Retinal pigment epithelial cell (primary cell): Measurements from ENCODE around the gene RAF1.
"Not testable (repeated sequence)": the region's sequence is repeated elsewhere in the genome, so short reads cannot be mapped to it uniquely, and the experiment has no call there.

Experiments
- DNase-seq: peaks from one replicate; pipeline ENCODE4 v3.0.0-alpha.2; 2010; ENCODE audit warnings: low read depth
- H3K4me3 ChIP-seq: 2 replicates; pipeline ENCODE4 v1.5.1; 2011; ENCODE audit warnings: mild to moderate bottlenecking, low read length, control low read depth, moderate library complexity
- TF ChIP-seq, protein P1 (sequence below): conservative IDR thresholded peaks from 2 replicates; pipeline ENCODE4 v1.5.1; 2011; ENCODE audit warnings: low read depth, low read length, control low read depth, inconsistent platforms

RAF1 gene

DNA sequence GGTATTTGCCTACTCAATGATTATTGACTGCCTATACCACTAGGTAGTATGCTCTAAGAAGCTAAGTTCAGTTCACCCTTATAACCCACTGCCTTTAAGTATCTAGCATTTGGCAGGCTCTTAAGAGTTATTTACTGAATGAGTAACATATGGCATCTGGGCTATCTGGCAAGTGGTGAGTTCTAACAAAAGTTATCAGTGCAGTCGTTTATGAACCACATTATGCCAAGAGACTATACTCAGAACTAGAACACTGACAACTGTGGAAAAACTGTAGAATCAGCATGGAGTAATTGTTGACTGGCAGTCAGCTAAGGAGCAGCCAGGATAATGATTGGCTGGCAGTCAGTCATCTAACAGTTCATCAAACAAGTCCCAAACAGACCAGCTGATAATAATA lies 25.8 kb downstream of the RAF1 start:
- no peak overlapping the region for H3K4me3 ChIP-seq
- TF ChIP-seq, protein P1, sequence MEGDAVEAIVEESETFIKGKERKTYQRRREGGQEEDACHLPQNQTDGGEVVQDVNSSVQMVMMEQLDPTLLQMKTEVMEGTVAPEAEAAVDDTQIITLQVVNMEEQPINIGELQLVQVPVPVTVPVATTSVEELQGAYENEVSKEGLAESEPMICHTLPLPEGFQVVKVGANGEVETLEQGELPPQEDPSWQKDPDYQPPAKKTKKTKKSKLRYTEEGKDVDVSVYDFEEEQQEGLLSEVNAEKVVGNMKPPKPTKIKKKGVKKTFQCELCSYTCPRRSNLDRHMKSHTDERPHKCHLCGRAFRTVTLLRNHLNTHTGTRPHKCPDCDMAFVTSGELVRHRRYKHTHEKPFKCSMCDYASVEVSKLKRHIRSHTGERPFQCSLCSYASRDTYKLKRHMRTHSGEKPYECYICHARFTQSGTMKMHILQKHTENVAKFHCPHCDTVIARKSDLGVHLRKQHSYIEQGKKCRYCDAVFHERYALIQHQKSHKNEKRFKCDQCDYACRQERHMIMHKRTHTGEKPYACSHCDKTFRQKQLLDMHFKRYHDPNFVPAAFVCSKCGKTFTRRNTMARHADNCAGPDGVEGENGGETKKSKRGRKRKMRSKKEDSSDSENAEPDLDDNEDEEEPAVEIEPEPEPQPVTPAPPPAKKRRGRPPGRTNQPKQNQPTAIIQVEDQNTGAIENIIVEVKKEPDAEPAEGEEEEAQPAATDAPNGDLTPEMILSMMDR = no peak
- DNase-seq = no peak

DNA sequence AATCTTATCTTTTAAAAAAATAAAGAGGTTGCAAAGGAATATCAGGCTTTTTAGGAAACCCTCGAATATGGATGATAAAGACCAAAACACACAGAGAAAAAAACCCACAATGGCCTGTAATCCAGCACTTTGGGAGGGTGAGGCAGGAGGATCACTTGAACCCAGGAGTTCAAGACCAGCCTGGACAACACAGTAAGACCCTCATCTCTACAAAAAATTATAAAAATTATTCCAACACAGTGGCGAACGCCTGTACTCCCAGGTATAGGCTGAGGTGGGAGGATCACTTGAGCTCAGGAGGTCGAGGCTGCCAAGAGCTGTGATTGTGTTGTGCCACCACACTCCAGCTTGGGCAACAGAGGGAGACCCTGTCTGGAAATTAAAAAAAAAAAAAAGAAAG lies 30.8 kb downstream of the RAF1 start:
- no peak overlapping the region for H3K4me3 ChIP-seq
- TF ChIP-seq, protein P1 = no peak
- DNase-seq = no peak

DNA sequence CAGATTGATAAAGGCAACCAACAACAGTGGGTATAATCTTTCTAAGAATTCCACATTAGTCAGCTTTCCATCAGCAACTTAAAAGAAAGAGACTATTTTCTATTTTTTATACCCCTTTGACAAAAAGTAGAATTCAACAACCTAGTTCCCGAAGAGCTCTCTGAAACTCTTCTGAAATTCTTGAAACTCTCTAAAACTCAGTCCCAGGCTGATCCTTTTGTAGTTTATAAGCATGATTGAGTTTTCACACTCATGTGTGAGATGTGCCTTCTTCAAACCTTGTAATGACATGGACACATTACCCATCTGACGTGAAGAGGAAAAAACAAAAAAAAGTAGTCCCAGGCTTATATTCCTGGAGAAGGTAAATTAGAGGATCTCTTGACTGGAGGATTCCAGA lies 31.4 kb downstream of the RAF1 start:
- no peak overlapping the region for H3K4me3 ChIP-seq
- TF ChIP-seq, protein P1 = no peak
- DNase-seq = no peak

DNA sequence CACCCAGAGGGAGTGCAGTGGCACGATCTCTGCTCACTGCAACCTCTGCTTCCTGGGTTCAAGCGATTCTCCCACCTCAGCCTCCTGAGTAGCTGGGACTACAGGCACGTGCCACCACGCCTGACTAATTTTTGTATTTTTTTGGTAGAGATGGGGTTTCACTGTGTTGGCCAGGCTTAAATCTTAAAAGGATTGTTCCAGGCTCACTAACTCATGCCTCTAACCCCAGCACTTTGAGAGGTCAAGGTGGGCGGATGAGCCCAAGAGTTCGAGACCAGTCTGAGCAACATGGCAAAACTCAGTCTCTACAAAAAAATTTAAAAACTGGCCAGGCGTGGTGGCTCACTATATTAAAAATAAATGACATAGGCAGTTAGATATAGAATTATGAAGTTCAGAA lies 33.1 kb downstream of the RAF1 start:
- DNase-seq, H3K4me3 ChIP-seq: not testable (repeated sequence)

DNA sequence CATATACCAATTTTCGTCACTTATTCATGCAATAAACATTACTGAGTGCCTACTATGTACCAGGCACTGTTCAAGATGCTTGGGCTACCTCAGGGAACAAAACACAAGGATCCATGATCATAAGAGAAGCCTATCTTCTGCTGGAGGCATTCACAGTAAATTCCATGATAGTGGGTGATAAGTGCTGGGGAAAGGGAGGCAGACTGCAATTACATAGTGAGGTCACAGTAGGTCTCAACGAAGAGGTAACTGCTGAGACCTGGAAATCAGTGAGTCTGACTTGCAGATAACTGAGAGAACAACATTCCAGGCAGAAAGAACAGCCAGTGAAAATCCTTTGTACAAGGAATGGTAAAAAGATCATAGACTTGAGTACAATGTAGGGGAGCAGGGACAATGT lies 33.6 kb downstream of the RAF1 start:
- TF ChIP-seq, protein P1 = no peak
- DNase-seq = no peak
- H3K4me3 ChIP-seq = no peak overlapping the region

DNA sequence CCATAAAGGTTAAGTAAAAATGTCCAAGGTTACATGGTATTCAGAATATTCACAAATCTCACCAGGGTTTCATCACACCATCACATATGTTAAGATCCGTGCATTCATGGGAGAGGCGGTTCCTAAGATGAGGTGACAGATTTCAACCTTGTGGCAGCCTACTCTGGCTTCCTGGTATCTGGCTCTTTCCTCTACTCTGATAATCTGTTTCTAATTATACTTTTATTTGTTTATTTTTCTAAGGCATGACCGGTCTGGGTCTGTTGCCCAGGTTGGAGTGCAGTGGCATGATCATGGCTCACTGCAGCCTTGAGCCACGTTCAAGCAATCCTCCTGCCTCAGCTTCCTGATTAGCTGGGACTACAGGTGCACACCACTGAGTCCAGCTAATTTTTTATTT lies 34.4 kb downstream of the RAF1 start:
- DNase-seq = no peak
- TF ChIP-seq, protein P1 = no peak
- H3K4me3 ChIP-seq = no peak overlapping the region

DNA sequence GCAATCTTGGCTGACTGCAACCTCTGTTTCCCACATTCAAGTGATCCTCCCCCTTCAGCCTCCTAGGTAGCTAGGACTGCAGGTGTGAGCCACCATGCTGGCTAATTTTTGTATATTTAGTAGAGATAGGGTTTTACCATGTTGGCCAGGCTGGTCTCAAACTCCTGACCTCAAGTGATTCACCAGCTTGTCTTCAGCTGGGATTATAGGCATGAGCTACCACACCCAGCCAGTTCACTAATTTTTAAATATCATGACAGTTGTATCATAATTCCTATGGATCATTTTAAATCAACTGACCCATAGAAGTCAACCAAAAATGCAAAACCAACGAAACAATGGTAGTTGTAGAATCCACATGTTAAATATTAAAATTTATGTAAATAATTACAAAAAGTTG lies 35.1 kb downstream of the RAF1 start:
- TF ChIP-seq, protein P1 = no peak
- no peak overlapping the region for H3K4me3 ChIP-seq
- DNase-seq = no peak

DNA sequence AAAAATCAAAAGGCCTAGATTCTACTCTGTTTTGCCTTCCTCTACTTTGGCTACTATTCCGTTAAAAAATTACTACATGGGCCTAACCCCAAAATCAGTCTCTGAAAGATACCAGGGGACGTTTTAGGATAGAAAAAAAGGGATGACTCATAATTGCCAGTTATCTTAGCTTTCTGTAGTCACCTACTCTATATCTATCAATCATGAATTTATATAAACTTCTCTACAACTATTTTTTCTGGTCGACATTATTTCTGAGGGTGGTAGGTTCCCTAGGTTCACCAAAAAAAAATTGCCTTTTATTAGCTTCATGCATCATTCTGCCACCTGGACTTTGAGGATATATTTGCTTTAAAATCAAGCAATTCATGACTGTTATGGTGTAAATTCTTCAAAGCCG lies 36.5 kb downstream of the RAF1 start:
- no peak for DNase-seq
- TF ChIP-seq, protein P1 = no peak
- H3K4me3 ChIP-seq = no peak overlapping the region

DNA sequence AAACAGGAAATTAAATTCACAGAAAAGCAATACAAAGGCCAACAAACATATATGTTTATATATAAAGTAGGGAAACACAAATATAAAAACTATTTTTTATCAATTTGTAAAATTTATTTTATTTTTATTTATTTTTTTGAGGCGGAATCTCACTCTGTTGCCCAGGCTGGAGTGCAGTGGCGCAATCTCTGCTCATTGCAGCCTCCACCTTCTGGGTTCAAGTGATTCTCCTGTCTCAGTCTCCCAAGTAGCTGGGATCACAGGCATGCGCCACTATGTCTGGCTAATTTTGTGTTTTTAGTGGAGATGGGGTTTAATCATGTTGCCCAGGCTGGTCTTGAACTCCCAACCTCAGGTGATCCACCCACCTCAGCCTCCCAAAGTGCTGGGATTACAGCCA lies 39.0 kb downstream of the RAF1 start:
- not testable (repeated sequence) for H3K4me3 ChIP-seq

More for the DNA sequence above, 39.0 kb downstream of the RAF1 start:
- DNase-seq = not testable (repeated sequence)
